HL-60/S4 (cell line): Measurements from ENCODE around the gene CD82.

ENCODE experiments used
- in situ Hi-C: fragments of 300-500 bp; cut with MboI; formaldehyde crosslinking; loops from 2 replicates; pipeline ENCODE4 v1.14.3; 2022; ENCODE audit warnings: low sequenced_read_pairs

CD82 gene

DNA sequence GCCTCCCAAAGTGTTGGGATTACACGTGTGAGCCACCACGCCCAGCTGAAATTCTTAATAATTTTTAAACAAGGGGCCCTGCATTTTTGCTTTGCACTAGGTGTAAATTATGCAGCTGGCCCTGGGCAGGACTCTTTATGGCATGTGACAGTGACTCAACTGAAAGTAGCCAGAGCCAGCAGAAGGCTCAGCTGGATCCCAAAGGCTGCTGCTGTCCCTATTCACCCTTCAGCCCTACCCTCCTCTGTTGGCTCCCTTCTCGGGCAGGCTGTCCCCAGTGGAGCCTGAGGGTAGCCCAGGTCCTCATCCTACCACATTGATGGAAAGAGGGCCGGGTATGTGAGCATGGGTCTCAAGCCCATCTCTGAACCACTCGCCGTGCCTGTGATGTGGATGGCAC is 45.6 kb downstream of the CD82 start:
- in situ Hi-C loops, result no loop called here

DNA sequence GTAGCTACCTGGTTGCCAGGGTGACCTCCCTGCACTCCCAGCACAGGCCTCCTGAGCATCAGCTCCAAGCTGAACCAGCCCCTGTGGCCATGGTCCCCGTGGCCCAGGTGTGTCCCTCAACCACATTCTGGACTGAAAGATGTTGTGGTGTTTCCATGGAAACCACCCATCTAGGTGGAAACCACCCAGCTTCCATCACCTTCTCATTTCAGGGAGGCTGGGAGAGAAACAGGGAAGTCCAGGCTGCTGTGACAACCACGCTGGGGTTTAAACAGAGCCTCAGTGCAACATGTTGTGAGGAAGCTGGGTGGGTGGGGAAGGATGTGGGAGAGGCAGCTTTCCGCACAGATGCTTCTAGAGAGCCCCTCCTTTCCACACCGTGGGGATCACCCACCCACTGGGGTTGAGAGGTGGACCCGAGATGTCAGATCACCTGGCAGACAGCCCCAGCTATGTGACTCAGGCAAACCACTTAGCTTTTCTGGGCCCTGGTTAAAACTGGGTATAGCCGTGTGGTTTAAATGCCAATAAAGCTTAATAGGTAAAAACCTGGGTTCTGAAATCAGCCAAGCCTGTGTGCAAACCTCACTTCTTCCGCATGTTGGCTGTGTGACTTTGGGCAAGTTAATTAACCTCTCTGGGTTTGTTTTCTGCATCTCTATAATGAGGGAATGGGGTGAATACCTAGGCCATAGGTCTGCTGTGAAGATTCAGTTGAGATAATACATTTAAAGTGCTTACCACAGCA is 46.4 kb downstream of the CD82 start:
- in situ Hi-C loops, result no loop called here

DNA sequence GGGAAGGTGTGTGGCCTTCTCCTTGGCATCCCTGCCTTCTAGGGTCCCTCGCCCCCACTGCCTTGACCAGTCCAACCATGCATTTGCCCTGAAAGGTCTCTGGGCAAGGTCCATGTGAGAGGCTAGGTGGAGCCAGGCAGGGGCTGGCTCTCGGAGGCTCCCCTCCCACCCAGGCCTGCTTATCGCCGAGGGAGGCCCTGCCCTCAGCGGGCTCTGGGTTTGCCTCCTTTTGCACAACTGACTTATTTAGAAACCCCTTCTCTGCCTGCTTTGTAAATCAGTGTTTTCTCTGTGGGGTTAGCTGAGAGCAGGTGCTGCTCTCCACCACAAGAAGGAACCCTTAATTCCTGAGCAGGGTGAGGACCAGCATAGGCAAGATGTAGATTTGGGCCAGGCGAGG is 47.7 kb downstream of the CD82 start:
- in situ Hi-C loops, result no loop called here

DNA sequence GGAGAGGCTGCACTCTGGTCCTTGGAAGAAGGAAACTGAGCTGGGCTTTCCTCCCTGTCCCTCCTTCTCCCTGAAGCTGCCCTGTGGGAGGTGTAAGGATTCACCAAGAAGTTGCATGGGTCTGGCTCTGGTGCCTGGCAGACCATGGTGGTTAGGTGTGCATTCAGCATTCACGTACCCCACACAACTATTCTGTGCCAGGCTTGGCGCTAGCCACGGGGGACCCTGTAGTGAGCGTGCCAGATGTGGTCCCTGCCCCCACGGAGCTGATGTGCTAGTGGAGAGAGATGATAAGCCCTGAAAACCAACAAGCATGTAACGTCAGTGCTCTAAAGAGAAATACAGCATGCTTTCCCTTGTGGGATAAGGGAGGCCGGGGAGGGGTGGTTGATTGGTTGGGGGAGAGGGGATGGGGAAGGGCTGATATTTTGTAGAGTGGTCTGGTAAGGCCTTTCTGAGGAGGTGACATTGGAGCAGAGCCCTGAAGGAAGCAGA is 48.9 kb downstream of the CD82 start:
- in situ Hi-C loops, result no loop called here

DNA sequence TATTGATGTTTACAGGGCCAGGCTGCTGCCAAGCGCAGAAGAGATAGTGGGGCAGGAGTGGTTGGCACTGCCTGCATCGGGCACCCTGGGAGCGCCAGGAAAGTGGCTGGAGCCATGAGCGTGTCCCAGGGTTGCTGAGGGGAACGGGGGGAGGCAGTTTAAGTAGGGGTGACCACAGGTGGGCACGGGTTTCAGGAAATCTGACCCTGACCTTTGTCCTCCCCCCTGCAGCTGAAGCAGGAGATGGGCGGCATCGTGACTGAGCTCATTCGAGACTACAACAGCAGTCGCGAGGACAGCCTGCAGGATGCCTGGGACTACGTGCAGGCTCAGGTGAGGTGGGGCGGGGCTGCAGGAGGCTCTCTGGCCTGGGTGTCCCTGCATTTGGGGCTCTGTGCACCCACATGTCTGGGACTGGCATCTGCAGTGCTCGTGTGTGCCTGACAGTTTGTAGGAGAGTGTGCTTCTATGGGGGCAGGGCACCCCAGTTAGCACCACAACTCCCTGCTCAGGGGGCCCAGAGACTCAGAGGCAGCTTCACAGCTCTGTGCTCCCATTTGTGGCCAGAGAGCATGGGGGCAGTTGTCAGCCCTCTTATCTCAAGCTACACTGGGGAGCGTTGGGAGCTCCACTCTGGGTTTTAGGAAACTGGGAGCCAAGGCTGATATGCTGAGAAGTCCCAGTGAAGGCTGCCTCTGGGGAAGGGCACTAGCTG is 49.7 kb downstream of the CD82 start:
- in situ Hi-C loops, result no loop called here

DNA sequence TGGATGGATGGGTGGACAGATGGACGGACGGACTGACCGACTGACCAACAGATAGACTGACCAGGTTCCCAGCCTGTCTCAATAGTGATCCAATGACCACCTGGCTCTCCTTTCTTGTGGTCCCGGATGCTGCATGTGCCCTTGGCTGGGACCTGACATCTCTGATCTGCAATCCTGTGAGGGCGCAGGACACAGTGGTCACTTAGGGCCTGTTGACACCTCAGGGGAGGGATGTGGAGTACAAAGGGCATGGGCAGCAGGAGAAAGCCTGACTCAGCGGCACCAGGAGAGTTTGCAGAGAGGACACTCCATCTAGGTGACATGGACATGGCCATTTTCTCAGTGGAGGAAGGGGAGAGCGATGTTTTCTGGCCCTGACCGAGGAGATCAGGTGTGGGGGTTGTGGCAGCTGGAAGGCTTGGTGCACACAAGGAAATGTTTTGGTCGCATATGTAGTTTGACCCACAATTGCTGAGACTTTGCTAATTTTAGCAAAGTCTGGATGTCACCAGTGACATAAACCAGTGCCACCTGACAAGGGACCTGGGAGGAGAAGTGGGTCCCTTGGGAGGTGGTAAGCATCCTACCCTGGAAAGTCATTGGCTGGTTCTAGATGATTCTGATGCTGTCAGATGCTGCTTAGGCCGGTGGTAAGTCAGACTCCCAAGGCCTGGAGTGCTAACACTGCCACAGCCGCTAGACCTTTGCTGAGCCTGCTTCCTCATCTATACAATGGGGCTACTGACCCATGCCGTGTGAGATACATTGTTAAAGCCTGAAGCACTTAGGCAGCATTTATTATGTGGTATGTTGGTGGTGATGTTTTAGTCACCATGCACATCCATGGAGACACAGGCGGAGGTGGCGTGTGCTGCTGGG is 50.7 kb downstream of the CD82 start:
- in situ Hi-C loops, result no loop called here

DNA sequence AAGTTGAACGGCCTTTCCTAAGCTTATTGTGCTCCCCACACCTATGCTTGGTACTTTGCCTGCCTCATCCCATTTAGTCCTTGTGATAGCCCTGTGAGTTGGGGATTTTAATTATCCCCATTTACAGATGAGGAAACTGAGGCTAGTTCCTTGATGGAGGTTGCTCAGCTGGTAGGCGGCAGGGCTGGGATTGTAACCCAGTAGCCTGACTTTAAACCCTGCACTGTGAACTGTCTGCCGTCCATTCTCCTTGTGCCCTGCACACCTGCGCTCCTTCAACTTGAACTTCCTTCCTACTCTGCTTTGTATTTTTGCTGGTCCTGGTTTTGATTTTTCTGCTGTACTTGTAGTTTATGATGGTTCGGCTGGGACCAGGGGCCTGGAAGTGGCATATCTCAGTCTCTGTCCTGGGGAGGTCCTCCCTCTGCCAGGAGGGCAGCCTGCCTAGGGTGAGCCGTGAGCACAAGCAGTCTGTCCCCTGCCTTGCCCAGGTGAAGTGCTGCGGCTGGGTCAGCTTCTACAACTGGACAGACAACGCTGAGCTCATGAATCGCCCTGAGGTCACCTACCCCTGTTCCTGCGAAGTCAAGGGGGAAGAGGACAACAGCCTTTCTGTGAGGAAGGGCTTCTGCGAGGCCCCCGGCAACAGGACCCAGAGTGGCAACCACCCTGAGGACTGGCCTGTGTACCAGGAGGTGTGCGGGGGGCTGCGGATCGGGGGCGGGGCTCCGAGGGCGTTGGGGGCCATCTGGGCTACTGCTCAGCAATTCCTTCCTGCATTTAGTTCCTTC is 52.4 kb downstream of the CD82 start:
- in situ Hi-C loops, result no loop called here

DNA sequence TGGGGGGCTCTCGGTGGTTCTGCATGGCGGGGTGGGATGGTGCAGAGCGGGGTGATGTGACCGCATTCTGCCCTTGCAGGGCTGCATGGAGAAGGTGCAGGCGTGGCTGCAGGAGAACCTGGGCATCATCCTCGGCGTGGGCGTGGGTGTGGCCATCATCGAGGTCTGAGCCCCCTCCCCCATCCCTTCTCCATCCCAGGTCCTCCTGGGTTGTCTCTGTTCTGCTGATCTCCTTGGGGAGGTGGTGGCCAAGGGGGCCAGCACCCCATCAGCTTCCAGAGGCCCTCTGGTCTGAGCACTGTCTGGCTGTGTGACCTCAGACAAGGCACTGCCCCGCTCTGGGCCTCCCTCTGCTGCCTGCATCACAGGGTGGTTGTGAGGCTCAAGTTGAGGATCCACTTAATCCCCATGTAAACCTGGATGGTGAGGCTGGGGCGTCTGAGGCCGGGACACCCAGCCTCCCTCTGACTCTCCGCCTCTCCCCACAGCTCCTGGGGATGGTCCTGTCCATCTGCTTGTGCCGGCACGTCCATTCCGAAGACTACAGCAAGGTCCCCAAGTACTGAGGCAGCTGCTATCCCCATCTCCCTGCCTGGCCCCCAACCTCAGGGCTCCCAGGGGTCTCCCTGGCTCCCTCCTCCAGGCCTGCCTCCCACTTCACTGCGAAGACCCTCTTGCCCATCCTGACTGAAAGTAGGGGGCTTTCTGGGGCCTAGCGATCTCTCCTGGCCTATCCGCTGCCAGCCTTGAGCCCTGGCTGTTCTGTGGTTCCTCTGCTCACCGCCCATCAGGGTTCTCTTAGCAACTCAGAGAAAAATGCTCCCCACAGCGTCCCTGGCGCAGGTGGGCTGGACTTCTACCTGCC is 53.3 kb downstream of the CD82 start:
- in situ Hi-C loops, result no loop called here

DNA sequence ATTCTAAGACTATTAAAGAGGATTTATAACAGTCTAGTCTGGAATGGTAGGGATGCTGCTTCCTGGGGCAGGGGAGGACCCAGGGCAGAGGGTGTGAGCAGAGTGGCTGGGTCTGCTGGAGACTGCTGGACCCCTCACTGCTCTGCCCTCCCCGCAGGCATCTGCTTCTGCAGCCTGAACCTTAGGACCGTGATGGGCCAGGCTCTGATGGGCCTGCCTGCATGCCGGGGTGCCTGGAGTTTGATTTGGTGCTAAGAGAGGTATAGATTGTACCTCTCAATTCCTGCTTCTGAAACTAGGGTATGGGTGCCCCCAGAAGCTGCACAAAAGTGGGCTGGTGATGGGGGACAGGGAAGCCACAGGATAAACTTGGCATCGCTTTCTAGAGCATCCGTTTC is 54.9 kb downstream of the CD82 start:
- in situ Hi-C loops, result loop anchor here (5.0 kb wide), 1 partner anchor 292 kb away; no protein-coding TSS in a partner anchor

DNA sequence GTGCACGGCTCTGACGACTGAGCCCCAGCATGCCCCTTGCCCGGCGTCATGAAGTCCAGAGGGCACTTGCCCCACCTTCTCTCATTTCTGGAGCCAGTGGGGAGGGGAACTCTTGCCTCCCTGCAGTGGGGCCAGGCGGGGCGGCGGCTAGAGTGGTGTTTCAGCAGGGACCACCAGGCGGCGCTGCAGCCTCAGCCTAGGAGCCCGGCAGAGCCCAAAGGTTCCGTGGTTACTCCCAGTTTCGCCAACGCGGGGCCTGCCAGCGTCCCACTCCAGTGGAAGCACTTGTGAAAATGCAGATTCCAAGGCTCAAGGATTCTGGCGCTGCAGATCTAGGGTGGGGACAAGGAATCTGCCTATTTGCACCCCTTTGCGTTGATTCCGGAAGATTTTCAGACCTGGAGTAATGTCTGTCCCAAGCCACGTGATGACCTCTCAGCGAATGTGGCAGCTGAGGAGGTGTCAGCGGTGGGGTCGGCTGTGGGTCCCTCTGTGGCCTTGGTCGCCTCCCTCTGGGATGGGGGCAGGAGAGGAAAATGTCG is 55.7 kb downstream of the CD82 start:
- in situ Hi-C loops, result loop anchor here (5.0 kb wide), 1 partner anchor 291 kb away; no protein-coding TSS in a partner anchor

DNA sequence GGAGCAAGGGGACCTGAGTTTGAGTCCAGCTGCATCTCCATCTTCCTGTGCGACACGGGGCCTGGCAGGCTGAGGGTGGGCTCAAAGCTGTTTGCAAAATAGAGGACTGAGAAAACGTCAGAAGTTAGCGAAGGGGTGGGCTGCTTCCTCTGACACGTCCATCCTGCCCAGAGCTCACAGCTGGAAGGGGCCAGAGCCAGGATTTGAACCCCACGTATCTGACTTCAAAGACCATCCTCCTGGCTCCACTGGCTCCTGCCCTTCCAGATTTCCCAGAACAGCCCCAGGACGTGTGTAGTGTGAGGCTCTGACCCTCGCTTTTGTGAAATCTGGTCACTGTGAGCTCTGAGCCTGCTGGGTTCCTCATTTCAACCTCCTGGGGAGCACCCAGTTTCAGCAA is 56.3 kb downstream of the CD82 start:
- in situ Hi-C loops, result loop anchor here (5.0 kb wide), 1 partner anchor 291 kb away; no protein-coding TSS in a partner anchor

DNA sequence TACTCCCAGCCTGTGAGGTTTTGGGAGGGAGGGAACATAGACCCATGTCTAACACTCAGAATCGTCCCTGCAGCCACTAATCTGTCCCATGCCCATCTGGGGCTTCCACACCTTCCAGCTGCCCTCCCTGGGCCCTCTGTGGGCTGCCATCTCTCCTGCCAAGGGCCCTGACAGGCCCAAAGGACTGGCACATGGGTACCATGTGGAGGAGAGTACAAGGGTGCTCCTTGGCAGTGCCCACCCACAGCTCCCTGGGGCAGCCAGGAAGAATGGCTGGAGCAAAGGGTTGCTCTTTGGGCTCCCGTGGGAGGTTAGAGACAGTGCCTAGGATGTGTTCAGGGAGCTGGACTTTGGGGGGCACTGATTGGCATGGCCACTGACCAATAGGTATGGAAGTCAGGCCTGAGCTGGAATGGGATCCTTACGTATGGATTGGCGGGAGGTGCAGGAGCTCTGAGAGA is 56.8 kb downstream of the CD82 start:
- in situ Hi-C loops, result loop anchor here (5.0 kb wide), 1 partner anchor 290 kb away; no protein-coding TSS in a partner anchor

DNA sequence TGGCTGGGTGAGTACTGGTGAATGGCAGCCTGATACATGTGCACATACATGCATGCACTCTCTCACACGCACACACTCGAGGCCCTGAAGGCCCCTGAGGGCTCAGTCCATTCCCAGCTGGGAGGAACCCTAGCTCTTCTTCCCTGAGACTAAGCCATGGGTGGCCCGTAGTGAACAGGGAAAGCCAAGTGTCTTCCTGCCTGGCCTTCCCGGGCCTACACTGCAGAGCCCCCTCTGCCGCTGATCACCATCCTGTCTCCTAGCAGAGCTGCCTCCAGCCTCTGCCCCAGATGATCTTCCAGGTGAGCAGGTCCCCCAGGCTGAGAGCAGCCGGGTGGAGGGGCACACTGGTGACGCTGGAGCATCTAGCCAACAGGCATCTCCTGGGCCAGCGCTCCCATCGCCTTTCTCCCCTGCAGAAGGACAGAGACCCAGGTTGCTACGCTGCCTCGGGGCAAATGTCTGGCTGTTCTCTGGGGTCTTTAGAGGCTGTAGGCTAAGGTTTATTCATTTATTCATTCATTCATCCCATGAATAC is 57.3 kb downstream of the CD82 start:
- in situ Hi-C loops, result loop anchor here (5.0 kb wide), 1 partner anchor 290 kb away; no protein-coding TSS in a partner anchor

DNA sequence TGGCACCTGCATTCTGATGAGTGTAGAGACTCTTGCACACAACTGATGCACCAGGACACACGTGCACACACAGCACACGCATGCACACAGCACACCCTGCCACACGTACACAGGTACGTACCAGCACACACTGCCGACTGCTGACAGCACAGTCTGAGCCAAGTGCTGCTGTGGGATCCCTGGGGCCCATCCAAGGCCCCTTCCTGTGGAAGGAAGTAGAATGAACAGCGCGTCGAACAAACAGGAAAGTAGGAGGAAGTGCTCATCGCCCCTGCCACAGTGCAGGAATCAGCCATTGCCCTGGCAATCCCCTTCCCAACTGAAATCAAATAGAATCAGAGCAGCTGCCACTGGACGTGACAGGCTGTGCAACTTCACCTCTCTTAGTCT is 57.9 kb downstream of the CD82 start:
- in situ Hi-C loops, result loop anchor here (5.0 kb wide), 1 partner anchor 289 kb away; no protein-coding TSS in a partner anchor

DNA sequence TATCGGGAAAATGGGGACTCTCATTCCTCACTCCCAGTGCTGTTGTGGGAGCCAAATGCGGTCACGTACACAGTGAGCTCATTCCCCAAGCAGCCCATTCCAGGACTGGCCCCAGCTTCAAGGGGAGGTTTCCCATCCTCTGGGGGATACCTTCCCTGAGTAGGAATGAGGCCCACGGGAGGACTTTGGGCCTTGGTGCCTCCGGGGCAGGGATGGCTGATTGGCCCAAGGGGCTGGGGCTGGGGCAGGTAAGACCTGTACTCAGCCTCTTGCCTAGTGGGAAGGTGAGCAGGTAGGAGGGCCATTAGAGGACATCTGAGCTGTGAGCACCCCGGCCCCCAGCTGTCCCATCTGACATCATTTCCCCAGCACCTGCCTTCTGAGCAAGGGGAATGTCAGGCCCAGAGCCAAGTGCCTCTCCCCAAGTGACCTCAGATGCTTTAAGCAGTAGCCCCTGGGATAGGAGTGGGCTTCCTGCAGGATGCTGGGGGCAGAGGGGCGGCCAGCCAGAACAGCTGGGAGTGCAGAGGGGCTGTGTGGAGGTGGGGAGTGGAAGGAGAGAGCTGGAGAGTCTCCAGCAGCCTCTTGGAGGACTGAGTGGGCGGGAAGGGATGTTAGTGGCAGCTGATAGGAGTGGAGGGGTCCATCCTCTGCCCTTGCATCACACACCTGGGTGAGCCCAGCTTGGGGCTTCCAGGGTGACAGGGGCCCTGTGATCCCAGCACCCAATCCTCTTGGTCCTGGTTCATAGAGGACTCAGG is 58.4 kb downstream of the CD82 start:
- in situ Hi-C loops, result loop anchor here (5.0 kb wide), 1 partner anchor 288 kb away; no protein-coding TSS in a partner anchor

DNA sequence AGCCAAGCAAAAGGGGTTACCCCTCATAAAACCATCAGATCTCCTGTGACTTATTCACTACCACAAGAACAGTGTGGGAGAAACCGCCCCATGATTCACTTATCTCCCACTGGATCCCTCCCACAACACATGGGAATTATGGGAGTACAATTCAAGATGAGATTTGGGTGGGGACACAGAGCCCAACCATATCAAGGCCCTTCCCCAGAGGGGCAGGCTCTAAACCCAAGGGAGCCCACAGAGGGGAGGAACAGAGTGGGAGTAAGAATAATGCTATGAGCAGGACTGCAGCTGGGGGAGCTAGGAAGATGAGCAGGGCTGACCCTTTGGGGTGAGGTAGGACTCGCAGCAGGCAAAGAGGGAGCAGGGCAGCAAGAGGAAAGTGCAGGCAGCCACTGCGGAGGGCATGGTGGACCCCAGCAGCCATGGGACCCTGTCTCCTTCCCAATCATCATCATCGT is 59.3 kb downstream of the CD82 start:
- in situ Hi-C loops, result loop anchor here (5.0 kb wide), 1 partner anchor 288 kb away; no protein-coding TSS in a partner anchor

DNA sequence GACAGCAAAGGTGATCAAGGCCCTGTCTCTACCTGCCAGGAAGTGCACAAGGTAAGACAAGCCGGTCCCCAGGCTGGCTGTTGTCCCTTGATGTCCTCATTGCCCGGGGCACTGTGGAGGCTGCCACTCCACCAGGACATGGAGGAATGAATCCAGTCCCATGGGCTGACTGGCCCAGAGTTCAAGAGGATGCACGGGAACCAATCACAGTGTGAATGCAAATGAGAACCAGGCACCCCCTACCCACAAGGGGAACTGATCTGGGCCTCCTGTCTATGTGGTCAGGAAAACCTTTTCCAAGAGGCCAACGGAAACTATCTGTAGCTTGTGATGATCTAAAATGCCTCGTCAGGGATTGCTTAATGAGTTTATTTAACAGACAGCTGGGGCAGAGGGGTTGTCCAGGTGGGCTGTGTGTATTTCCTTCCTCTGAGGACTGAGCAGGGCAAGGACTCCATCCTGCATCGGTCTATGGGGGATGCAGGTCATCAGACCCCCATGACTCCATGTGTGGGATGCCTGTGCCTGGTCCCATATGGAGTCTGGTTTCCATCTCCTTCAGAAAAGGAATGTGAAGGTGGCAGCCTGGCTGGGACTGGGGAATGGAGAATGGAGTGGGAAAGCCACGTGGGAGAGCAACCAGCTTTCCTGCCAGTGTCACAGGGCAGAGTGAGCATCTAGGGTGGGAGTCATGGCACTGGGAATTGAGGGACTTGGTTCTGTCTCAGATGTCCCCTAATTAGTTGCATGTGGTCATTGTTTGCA is 60.5 kb downstream of the CD82 start:
- in situ Hi-C loops, result no loop called here
